MM.1S (cell line): Measurements from ENCODE around the gene ECHDC1.

Source experiments
- DNase-seq: peaks from one replicate; pipeline ENCODE4 v3.0.0-alpha.2; 2015
- H2AFZ ChIP-seq: fragments of 300-600 bp; sonication (generic); 2 replicates; pipeline ENCODE4 v1.6.0; 2016; ENCODE audit warnings: antibody characterized with exemption, low read length
- H3F3A ChIP-seq: fragments of 300-600 bp; sonication (generic); 2 replicates; pipeline ENCODE4 v1.6.1; 2016; ENCODE audit warnings: mild to moderate bottlenecking, antibody characterized with exemption, low read length, moderate library complexity, mixed read lengths; ENCODE audit not compliant: insufficient read depth
- H3K27ac ChIP-seq: fragments of 300-600 bp; sonication (generic); 2 replicates; pipeline ENCODE4 v1.5.1; 2016; ENCODE audit warnings: mild to moderate bottlenecking, low read length
- H3K27me3 ChIP-seq: fragments of 300-600 bp; sonication (generic); replicated peaks from 2 replicates; pipeline ENCODE4 v1.6.0; 2016; ENCODE audit warnings: low read length; ENCODE audit not compliant: insufficient read depth
- H3K36me3 ChIP-seq: fragments of 300-600 bp; sonication (generic); replicated peaks from 2 replicates; pipeline ENCODE4 v1.6.1; 2016; ENCODE audit warnings: mild to moderate bottlenecking, low read length, mixed read lengths; ENCODE audit not compliant: insufficient read depth
- H3K4me1 ChIP-seq: fragments of 300-600 bp; sonication (generic); 2 replicates; pipeline ENCODE4 v1.6.1; 2016; ENCODE audit warnings: low read length, mixed read lengths
- H3K4me2 ChIP-seq: fragments of 300-600 bp; sonication (generic); 2 replicates; pipeline ENCODE4 v1.6.0; 2016; ENCODE audit warnings: low read depth, low read length
- H3K4me3 ChIP-seq: fragments of 300-600 bp; sonication (generic); 2 replicates; pipeline ENCODE4 v1.5.1; 2016; ENCODE audit warnings: low read length, mixed read lengths
- H3K79me2 ChIP-seq: fragments of 300-600 bp; sonication (generic); 2 replicates; pipeline ENCODE4 v1.6.1; 2016; ENCODE audit warnings: mixed run types, low read length, mixed read lengths
- H3K9ac ChIP-seq: fragments of 300-600 bp; sonication (generic); 2 replicates; pipeline ENCODE4 v1.6.1; 2016; ENCODE audit warnings: low read length, mixed read lengths
- H3K9me2 ChIP-seq: fragments of 300-600 bp; sonication (generic); replicated peaks from 2 replicates; pipeline ENCODE4 v1.6.1; 2016; ENCODE audit warnings: mild to moderate bottlenecking, low read length, mixed read lengths; ENCODE audit not compliant: insufficient read depth
- H3K9me3 ChIP-seq: fragments of 300-600 bp; sonication (generic); replicated peaks from 2 replicates; pipeline ENCODE4 v1.6.1; 2016; ENCODE audit warnings: mild to moderate bottlenecking, low read length, mixed read lengths; ENCODE audit not compliant: insufficient read depth
- H4K20me1 ChIP-seq: fragments of 300-600 bp; sonication (generic); 2 replicates; pipeline ENCODE4 v1.6.1; 2016; ENCODE audit warnings: mild to moderate bottlenecking, low read length, moderate library complexity, mixed read lengths; ENCODE audit not compliant: insufficient read depth
- EZH2 ChIP-seq: fragments of 300-600 bp; sonication (generic); optimal IDR thresholded peaks from 2 replicates; pipeline ENCODE3; 2017; ENCODE audit warnings: low read depth, mild to moderate bottlenecking, antibody characterized with exemption, low read length, mixed read lengths
- EZH2phosphoT487 ChIP-seq: fragments of 300-600 bp; sonication (generic); IDR thresholded peaks from 2 replicates; pipeline ENCODE4 v1.6.1; 2018; ENCODE audit warnings: antibody characterized with exemption, low read length
- TF ChIP-seq, protein P1 (sequence below): fragments of 300-600 bp; sonication (generic); IDR thresholded peaks from 2 replicates; pipeline ENCODE4 v1.5.1; 2016; ENCODE audit warnings: antibody characterized with exemption, low read length, mixed read lengths

ECHDC1 gene

DNA sequence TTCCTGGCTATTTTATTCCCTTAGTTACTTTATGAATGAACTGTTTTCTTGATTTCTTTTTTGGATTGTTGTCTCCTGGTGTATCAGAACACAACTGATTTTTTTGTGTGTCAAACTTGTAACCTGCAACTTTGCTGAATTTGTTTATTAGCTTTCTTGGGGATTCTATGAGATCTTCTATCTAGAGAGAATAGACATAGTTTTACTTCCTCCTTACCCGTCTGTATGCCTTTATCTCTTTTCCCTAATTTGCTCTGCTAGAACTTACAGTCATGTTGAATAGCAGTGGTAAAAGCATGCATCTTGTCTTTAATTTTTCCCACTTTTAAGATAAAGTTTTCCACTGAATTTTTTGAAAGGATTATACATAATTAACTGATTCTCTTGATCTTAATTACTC, 63.6 kb downstream of the ECHDC1 start:
- H3K9me3 ChIP-seq: no peaks in the 10 kb centered on the region
- H3K27me3 ChIP-seq: no peaks in the 10 kb centered on the region
- no peak overlapping the region for H3K4me2 ChIP-seq
- DNase-seq: no peak
- no peaks in the 10 kb centered on the region for H3K9me2 ChIP-seq
- TF ChIP-seq, protein P1, sequence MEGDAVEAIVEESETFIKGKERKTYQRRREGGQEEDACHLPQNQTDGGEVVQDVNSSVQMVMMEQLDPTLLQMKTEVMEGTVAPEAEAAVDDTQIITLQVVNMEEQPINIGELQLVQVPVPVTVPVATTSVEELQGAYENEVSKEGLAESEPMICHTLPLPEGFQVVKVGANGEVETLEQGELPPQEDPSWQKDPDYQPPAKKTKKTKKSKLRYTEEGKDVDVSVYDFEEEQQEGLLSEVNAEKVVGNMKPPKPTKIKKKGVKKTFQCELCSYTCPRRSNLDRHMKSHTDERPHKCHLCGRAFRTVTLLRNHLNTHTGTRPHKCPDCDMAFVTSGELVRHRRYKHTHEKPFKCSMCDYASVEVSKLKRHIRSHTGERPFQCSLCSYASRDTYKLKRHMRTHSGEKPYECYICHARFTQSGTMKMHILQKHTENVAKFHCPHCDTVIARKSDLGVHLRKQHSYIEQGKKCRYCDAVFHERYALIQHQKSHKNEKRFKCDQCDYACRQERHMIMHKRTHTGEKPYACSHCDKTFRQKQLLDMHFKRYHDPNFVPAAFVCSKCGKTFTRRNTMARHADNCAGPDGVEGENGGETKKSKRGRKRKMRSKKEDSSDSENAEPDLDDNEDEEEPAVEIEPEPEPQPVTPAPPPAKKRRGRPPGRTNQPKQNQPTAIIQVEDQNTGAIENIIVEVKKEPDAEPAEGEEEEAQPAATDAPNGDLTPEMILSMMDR: no peak
- TF ChIP-seq EZH2phosphoT487 (no peak), EZH2 (no peak)
- H3K79me2 ChIP-seq: no peaks in the 10 kb centered on the region
- H3K4me1 ChIP-seq: no peaks in the 10 kb centered on the region
- no peak overlapping the region for H3K4me3 ChIP-seq
- no peak overlapping the region for H2AFZ ChIP-seq
- H3K9ac ChIP-seq: no peak overlapping the region
- H4K20me1 ChIP-seq: no peaks in the 10 kb centered on the region
- H3K36me3 ChIP-seq: no peaks in the 10 kb centered on the region
- H3F3A ChIP-seq: no peaks in the 10 kb centered on the region
- no peak overlapping the region for H3K27ac ChIP-seq

DNA sequence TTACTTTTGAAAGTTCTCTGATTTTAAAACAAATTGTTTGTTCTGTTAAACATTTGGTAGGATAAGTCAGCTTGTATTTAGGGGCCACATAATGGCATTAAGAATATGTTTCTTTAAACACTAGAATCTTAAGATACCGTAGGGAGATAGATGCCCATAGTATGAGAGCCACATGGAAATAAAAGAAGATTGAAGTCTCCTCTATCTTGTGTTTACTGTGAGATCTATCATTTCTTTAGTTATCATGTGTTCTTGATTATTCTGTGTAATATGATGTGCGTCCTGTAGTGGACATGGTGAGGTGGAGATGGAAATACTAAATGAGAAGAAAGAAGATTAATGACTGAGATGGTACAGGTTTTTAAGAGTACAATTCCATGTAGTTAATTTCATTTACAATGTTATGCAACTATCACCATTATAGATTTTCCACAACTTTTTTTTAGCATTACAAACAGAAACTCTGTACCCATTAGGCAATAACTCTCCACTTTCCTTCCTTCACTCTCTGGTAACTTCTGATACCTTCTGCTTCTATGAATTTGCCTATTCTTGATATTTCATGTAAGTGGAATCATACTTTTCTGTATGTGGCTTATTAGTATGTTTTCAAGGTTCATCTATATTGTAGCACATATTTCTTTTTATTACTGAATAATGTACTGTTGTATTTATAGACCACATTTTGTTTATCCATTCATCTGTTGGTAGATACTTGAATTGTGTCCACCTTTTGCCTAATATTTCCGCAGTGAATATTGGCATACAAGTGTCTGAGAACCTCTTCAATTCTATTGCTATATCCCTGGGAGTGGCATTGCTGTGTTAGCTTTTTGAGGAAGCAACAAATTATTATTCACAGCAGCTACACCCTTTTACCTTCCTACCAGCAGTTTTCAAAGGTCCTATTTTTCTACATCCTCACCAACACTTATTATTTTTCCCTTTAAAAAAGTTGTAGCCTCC, 65.2 kb downstream of the ECHDC1 start:
- Histone ChIP-seq H3K9me2 (no peaks in the 10 kb centered on the region), H3K4me2 (no peak overlapping the region), H3K27me3 (no peaks in the 10 kb centered on the region), H3K27ac (no peak overlapping the region), H4K20me1 (no peaks in the 10 kb centered on the region), H3K9ac (no peak overlapping the region), H3K4me1 (no peaks in the 10 kb centered on the region), H3K9me3 (no peaks in the 10 kb centered on the region), H3K79me2 (no peaks in the 10 kb centered on the region), H2AFZ (no peak overlapping the region), H3K4me3 (no peak overlapping the region), H3K36me3 (no peaks in the 10 kb centered on the region), H3F3A (no peaks in the 10 kb centered on the region)
- DNase-seq: no peak
- TF ChIP-seq EZH2phosphoT487 (no peak), EZH2 (no peak)
- TF ChIP-seq, protein P1: no peak

DNA sequence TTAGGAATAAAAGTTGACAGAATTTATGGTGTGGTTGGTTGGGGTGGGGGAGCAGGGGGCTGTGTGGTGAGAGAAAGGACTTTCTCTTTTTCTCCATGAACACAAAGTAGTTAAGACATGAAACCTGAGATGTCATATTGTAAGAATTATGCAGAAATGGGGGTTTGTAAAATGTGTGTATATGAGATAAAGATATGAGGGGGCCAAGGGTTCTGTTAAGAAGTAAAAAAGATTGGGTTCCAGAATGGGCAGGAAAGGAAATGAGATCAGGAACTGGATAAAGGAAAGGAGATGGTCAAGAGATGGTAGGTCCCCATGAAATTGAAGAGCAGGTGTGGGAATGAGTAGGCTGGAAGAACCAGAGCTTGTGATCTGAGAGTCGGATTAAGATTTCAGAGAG, 67.1 kb downstream of the ECHDC1 start:
- Histone ChIP-seq H3K79me2 (peaks cover 11% of the 10 kb centered on the region), H3K4me3 (no peak overlapping the region), H3K4me1 (no peaks in the 10 kb centered on the region), H3K9me2 (no peaks in the 10 kb centered on the region), H4K20me1 (no peaks in the 10 kb centered on the region), H3K36me3 (no peaks in the 10 kb centered on the region), H3K9me3 (no peaks in the 10 kb centered on the region), H3K27me3 (no peaks in the 10 kb centered on the region), H3K9ac (no peak overlapping the region), H3K4me2 (no peak overlapping the region), H2AFZ (no peak overlapping the region), H3K27ac (no peak overlapping the region), H3F3A (no peaks in the 10 kb centered on the region)
- no peak for DNase-seq
- TF ChIP-seq, protein P1: no peak
